GM21423 (cell line): ENCODE results near the gene MARK3.
"Not testable (repeated sequence)": the region's sequence is repeated elsewhere in the genome, so short reads cannot be mapped to it uniquely, and the experiment has no call there.

Experiments
- ATAC-seq: cut with Tn5 transposase; IDR thresholded peaks from one replicate; pipeline ENCODE4 v1.9.1; 2021; ENCODE audit warnings: mild to moderate bottlenecking, moderate library complexity; ENCODE audit not compliant: unreplicated experiment

The MARK3 gene

DNA sequence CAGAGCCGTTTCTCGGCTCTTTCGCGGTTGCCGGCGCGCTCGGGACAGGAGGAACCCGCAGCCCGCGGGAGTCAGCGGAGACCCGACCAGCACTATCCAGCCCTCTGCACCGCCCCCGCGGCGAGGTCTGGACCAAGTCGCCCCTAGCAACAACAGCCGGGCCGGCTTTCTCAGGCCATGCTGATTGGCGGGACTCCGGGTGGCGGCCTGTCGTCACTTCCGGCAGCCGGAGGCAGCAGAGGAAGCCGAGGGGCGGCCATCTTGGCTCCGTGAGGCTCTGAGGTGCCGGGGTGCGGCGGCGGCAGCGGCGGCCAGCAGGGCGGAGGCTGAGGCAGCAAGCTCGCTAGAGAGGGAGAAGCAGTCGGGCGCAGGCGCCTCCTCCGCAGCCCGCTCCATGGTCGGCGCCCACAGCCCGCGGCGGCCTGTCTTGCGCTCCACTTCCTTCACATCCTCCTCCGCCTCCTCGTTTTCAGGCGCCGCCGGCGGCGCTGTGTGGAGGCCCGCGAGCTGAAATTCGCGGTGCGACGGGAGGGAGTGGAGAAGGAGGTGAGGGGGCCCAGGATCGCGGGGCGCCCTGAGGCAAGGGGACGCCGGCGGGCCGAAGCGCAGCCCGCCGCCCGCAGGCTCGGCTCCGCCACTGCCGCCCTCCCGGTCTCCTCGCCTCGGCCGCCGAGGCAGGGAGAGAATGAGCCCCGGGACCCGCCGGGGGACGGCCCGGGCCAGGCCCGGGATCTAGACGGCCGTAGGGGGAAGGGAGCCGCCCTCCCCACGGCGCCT lies at the start of gene MARK3:
MARK3 (plus strand) TSS at position 264 of the 777 bp plus-strand sequence. CDS start 615 bp downstream, outside the sequence.
- peak; percentile 96 for ATAC-seq

DNA sequence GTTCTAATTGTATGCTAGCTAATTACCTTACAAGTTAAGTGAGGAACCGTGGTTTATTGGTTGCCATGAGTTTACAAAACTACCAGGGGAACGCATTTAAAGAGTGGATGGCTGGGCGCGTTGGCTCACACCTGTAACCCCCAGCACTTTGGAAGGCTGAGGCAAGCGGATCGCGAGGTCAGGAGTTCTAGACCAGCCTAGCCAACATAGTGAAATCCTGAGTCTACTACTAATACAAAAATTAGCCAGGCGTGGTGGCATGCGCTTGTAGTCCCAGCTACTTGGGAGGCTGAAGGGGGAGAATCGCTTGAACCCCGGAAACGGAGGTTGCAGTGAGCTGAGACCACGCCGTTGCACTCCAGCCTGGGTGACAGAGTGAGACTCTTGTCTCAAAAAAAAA lies 49.0 kb upstream of the MARK3 start:
- ATAC-seq: no peak

DNA sequence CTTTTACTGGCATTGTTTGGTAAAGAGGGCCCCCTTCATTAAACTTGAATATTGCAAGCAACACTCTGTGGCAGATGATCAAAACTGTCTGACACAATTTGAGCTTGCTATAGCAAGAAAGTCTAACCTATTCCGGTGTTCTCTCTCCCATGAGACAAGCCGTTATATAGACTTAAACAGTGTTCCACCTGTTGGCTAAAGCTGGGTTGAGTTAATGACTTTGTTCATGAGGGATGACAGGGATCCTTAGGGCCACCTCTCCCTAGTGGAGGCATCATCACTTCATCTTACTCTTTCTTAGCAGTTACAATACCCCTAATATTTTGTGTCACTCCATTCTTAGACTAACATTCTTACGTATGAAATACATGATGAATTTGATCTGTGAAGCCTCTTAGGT lies 47.4 kb upstream of the MARK3 start:
- no peak for ATAC-seq

DNA sequence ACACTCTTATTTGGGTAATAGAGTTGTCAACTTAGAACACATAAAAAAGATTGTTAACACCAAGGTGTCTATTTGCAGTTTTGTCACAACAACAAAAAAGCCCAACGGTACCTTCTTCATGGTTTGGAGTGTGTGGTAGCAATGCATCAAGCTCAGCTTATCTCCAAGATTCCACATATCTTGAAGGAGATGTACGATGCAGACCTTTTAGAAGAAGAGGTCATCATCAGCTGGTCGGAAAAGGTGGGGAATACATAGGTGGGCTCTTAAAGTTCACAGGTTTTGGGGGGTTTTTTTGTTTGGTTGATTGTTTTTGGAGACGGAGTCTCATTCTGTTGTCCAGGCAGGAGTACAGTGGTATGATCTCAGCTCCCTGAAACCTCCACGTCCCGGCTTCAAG lies 45.7 kb upstream of the MARK3 start:
- no peak for ATAC-seq

DNA sequence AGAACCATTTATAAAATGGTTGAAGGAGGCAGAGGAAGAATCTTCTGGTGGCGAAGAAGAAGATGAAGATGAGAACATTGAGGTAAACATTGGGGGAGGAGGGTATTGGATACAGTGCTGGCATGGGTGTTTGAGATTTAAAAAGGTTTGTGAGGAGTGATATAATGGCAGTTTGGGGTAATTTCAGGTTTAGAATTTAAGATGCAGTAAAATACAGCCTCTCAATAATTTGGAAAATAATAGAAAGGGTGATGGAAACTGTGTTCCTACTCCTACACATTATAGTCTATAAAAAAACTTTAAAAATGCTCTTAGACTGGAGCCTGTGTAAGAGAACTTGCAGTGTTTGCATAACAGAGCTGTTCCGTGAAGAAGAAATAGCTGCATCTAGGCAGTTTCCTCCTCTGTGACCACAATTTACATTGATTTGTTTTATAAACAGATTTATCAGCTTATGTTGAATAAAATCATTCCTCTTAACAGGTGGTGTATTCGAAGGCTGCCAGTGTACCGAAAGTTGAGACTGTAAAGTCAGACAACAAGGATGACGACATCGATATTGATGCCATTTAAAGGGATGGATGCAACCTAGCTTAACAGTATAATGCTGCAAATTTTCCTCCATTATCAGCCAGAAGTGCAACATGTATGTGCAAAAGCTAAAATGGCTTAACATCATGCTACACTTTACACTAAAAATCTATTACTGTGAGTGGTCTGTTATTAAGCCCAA lies 44.6 kb upstream of the MARK3 start:
- no peak for ATAC-seq

DNA sequence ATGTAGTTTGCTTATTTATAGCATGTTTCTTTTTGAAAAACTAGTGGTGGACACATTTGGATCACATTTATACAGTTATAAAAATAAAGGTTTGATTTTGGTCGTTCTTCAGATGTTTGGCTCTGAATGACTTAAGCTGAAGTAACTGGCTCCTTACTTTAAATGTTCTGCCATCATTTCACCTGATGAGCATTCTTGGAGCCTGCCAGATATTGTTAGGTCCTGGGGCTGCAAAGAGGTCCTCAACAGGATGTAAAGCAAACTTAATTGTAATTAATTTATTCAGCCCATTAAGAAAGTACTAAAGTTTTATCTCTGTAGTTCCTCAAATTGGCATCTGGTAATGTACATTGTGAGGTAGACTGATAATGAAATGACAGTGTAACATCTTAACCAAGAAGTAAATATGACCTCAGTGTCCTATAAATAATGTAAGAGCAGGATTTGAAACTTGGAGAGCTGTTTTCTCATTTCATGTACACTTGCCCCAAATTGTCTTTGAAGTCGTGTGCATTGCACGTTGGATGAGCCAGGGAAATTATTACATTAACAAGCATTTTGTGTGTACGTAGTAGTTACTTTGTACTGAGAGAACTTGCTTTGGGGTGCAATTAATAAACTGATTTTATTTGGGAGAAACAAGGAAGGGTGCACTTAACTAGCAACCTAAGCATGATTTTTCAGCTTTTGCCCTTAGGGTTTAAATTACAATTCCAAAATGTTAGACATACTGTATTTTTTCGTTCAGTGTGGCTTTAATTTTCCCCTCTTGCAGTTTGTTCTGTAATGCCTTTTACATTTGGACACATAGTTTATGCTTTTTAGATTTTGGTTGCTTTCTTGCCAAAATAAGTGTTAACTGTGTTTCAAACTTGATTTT lies 43.7 kb upstream of the MARK3 start:
- ATAC-seq: no peak

DNA sequence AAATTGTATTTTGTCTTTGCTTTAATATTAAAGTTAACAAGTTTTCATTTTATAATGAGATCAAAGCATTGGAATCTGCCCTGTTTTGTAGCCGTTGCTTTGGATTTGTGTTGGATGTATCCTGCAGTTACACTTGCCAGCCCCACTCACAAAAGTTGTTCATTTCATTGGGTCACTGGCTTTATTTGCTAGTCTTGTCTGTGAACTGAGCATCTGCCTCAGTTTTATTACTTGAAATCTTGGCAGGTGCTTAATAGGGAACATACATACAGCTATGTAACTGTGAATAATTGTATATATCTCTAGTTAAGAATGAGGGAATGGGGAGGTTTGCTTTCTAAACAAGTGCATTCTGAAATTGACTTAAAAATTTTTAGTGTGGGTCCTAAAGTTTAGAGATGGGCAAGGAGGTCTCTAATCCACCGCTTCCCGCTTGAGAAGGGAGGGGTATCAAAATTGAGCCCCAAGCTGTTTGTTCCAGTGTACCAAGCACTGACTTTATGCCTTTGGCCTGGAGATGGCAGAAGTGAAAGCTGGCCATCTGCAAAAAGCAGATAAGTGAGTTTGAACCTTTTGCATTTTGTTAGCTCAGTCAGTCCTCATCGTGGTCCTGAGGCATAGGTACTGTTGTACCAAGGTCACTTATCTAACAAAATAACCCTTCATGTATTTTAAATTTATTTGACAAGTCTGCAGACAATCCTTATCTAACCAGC lies 41.9 kb upstream of the MARK3 start:
- ATAC-seq: no peak

DNA sequence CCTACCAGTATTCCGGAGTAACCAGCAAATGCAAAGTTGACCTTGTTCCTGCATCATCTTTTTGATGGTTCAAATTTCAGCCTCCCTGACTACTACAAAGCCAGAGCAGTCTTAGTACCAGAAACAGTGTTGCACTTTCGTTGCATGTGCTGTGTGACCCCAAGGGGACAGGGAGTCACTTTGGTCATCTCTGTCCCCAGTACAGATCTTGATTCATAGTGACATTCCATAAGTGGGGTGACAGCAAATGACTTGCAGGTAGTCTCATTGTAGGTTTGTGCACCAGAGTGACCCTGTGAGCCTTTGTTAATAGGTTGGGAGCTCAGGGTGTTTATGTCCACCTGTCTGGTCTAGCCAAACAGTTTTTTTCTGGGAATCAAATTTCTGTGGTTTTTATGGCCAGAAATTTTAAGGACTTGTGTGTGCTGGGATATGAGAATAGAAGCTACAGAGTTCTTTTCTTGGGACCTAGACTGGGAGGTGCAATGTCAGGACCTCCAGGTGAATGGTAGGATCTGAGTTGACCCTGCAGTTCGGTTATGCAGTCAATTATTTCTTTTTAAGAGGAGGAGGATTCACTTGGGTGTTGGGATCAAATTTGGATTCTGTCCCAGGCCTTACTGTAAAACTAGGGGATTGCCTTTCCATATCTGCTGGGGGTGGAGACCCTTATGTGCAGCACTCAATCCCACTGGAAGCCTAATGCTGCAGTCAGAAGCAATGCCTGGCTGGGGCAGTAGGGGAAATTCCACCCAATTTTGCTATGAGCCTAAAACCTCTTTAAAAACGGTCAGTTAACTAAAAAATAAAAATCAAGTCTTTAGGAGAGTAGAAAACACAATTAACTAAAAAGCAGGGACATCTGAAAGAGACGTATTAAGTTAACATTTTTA lies 41.1 kb upstream of the MARK3 start:
- ATAC-seq: no peak

DNA sequence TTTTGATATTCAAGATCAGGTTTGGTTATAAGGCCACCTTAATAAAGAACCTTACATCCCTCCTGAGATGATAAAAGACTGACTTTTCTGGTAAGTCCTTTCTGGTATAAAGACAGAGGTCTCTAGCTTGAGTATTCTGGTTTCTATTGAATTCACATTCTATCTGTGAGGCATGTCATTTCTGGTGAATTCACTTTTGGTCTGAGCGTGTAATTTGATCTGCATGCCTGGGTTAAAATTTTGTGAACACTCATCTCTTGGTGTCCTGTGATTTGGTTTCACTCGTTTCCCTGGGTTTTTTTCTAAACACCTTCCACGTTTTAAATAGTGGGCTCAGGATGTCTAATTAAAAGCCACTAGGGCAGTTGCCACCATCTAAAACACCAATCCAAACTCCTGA lies 38.9 kb upstream of the MARK3 start:
- ATAC-seq: no peak

DNA sequence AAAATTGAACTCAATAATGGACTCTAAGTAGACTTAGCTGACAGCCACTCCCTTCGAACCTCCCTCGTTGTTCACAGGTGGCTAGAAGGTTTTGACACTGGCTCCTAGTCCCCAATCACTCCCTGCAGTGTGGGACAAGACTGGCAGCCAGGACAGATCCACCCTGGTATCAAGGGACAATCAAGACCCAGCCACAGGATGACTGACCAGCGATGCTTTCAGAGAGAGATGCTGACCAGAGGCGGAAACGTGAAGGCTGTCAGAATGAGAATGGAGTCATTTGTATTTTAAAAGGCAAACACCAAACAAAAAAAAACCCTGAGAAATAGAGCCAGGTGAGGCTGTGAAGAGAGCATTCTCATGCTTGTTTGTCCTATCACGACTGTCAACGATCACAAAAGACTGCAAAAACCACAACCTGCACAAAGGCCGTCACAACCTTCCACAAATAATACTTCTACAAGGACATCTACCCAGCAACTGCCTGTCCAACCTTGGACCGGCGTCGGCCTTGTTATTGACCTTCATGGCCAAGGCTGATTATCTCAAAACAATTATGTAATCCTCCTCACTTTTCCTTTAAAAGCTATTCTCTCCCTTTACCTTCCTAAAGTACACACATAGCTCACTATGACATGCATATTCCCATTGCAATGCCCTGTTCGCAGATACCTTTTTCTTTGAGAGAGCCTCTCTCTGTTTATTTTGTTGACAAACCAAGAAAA lies 38.0 kb upstream of the MARK3 start:
- ATAC-seq: no peak

DNA sequence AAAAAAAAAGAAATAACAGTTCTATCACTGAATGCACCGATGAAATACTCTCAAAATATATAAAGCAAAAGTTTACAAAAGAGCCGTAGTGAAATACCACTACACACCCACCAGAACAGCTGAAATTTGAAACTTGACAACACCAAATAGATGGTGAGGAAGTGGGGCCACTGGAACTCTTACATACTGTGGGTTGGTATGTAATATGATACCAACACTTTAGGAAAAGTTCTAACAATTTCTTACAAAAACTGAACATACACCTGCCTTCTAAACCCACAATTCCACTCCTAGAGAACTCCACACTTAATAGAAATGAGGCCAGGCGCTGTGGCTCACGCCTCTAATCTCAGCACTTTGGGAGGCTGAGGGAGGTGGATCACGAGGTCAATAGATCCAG lies 37.1 kb upstream of the MARK3 start:
- no peak for ATAC-seq

DNA sequence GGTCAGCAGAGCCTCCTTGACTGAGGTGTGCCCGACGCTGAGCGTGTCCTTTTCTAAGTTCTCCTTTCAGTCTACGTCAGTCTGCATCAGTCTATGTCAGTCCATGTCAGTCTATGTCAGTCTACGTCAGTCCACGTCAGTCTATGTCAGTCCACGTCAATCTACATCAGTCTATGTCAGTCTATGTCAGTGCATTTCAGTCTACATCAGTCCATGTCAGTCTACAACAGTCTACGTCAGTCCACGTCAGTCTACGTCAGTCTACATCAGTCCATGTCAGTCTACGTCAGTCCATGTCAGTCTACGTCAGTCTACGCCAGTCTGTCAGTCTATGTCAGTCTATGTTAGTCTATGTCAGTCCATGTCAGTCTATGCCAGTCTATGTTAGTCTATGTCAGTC lies 35.2 kb upstream of the MARK3 start:
- no peak for ATAC-seq

DNA sequence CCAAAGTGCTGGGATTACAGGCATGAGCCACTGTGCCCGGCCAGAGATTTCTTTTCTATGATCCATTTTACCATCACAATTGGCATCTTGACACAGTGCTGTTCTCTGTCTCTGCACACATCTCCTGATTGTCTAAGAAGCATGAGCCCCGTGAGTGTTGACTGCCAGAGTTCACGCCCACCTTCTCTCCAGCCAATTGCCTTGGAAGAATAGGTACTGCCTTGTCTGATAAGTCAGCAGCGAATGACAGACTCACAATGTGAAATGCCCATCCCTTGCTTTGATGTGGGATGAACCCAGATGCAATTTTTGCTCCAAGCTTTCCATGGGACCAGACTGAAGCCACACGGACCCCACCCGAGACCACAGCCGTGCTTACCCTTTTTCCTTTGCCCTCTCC lies 31.9 kb upstream of the MARK3 start:
- no peak for ATAC-seq

DNA sequence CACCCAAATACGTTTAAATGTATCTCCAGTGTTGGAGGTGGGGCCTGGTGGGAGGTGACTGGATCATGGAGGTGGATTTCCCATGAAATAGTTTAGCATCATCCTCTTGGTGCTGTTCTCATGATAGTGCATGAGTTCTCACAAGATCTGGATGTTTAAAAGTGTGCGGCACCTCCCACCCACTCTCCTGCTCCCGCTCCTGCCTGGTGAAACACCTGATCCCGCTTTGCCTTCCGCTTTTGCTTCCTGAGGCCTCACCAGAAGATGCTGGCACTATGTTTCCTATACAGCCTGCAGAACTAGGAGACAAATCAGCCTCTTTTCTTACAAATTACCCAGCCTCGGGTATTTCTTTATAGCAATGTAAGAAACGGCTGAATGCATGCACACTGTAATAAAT lies 31.1 kb upstream of the MARK3 start:
- ATAC-seq: no peak

DNA sequence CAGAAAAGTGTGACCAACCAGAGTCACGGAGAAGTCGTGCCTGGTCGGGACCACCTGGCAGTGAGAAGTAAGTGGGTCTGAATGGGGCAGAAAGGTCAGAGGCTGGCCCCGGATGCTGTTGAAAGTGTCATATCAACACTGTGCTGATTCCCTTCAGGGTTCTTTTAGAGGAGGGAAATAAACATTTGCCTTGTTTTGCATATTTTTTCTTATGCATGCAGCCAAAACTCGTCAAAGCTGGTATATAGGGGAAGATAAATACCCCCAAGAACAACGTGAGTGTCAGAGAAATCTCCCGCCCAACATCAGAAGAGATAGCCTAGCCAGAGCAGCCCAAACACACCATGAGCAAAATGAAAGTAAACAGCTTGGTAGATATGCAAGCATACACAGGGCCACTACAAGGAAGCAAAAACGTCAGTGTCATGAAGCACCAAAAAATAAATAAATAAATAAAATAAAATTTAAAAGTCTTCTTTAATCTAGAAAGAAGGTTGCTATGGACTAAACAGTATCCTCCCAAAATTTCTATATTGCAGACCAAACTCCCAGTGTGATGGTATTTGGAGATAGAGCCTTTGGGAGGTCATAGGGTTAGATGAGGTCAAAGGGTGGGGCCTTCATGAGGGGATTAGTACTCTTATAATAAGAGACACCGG lies 29.1 kb upstream of the MARK3 start:
- ATAC-seq: no peak

DNA sequence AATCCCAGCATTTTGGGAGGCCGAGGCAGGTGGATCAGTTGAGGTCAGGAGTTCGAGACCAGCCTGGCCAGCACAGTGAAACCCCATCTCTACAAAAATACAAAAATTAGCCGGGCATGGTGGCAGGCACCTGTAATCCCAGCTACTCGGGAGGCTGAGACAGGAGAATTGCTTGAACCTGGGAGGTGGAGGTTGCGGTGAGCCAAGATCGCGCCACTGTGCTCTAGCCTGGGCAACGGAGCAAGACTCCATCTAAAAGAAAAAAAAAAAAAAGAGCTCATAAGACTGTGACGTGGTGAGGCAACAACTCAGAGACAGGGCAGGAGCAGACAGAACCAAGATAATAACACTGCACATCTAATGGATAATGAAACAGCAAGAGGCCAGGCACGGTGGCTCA lies 27.7 kb upstream of the MARK3 start:
- ATAC-seq: not testable (repeated sequence)

DNA sequence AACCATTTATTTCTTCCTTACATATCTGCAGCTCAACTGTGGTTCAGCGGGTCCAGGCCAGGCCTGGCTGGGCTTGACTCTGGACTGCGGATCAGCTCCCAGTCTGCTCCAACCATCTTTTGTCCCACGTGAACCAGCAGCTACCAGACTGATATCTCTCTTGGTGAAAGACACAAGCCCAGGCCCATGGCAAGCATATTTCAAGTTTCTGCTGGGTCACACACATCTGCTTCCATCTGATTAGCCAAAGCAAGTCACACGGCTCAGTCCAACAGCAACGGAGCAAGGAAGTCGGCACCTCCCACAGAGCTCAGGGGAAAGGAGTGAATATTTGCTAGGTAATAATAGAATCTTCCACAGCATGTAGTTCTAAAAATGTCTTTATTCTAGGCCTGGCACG lies 24.7 kb upstream of the MARK3 start:
- ATAC-seq: no peak

DNA sequence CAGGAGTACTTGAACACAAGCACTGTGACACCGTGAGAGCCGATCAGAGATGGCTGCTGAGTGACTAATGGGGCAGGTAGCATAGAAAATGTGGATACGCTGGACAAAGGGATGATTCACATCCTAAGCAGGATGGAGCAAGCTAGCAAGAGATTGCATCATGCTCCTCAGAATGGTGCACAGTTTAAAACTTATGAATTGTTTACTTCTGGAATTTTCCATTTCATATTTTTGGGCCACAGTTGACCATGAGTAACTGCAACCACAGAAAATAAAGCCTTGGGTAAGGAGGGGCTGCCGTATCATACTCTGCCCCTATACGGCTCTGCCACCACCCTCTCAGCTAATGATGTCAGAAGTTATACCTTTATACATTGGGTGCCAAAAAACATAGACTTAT lies 23.3 kb upstream of the MARK3 start:
- ATAC-seq: no peak

DNA sequence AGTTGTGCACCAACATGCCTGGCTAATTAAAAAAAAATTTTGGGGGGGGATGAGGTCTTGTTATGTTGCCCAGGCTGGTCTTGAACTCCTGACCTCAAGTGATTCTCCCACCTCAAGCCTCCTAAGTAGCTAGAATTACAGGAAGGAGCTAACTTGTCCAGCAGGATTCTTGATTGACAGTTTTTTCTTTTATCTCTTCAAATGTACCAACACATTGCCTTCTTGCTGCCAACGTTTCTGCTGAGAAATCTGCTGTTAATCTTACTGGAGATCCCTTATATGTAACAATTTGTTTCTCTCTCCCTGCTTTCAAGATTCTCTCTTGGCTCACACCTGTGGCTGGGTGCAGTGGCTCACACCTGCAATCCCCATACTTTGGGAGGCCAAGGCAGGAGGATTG lies 22.4 kb upstream of the MARK3 start:
- ATAC-seq: no peak
